Islet of Langerhans (tissue), 1 donor: ENCODE data around the gene CMTM3.
"Not testable (repeated sequence)": the region's sequence is repeated elsewhere in the genome, so short reads cannot be mapped to it uniquely, and the experiment has no call there.

Experiments
- FAIRE-seq: peaks from one replicate; lab custom pipeline; 2011; peaks lifted over from hg19 to GRCh38; lab: Jason Lieb, UNC

CMTM3 gene, protein sequence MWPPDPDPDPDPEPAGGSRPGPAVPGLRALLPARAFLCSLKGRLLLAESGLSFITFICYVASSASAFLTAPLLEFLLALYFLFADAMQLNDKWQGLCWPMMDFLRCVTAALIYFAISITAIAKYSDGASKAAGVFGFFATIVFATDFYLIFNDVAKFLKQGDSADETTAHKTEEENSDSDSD

DNA sequence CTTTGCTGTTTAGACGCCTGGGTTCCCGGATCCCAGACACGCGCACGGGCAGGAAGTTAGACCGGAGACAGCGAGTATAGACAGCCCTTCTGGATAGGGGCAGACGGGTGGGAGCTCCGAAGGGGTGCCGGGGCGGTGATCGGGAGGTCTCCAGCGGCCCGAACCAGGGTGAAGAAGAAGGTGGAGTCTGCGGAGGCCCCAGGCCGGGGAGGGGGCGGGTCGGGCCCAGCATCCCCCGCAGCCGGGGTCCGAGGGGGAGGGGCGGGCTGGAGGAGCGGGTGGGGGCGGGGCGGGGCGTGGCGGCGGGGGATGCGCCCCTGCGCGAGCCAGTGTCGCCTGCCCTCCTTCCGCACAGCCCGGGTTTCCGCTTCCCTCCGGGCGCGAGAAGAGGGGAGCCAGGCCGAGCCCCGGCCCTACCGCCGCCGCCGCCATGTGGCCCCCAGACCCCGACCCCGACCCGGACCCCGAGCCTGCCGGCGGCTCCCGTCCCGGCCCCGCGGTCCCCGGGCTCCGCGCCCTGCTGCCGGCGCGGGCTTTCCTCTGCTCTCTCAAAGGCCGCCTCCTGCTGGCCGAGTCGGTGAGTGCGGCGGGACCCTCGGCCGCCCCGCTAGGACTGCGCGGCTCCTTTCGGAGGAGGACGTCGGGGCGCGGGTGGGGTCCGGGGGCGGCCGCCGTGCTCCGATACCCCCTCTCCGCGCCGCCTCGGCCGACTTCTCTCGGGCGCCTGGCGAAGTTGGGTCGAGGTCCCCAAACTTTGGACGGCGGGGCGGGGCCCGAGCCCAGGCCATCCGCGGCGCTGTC is at the start of gene CMTM3:
TSS of gene CMTM3 (plus strand) at position 329 of the 801 bp plus-strand sequence. CDS start at position 431, 102 bp downstream.
- FAIRE-seq, result no peak

DNA sequence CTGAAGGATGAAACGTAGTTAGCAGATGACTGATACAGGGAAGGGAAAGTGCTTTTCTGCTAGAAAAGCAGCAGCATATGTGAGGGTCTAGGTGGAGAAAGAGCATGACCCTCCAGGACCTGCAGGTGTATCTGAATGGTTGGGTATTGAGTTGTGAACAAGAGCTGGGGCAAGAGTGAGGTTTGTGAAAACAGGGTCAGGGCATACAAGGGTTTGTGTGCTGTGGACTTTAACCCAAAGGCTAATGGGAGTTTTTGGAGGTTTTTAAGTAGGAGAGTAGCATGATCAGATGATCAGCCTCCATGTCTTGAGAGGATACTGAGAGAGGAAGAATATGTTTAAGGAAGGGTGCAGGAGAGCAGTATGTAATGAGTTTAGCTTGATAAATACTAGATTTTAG is 44.4 kb upstream of the CMTM3 start:
- FAIRE-seq, result no peak

DNA sequence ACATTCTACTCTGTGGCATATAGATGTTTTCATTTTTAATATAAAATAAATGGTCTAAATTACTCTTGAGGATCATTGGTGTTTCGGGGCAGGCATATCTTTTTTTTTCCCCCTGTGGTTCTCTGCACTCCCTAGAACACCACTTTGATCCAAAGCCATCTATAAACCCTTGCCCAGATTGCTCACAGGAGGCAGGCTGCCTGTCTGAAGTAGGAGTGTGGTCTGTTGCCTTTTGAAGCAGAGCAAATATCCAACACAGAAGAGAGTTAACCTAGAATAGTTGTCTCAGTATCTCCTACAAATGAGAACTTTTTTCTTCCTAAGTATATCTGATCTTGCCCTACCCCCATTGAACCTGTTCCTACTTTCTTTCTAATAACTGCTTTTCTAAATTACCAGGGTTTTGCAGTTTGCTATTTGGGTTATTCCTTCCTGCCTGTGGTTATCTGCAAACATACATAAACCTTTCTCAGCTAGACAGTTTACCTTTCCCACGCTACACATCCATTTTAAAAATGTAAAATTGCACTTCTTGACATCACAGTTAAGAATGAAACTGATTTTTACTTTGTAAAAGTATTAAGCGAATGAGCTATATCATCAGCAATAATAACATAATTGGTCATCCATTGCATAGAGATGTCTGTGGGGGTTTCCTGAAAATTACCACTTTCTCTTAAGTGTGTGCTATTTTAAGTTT is 43.0 kb upstream of the CMTM3 start:
- no peak for FAIRE-seq

DNA sequence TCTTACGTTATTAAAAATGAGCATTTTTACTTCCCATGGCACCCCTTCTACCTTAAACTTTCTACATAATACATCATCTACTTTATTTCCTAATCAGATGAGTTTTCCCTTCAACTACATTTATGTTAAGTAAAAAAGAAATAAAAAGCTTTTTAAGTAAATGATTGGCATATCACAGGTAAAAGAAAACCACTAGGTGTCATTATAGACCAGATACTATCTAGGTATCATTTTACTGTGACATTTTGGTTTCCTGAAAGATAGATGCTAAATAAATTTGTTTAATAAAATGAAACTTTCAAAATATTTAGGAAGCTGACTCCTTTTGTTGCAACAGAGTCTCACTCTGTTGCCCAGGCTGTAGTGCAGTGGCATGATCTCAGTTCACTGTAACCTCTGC is 42.1 kb upstream of the CMTM3 start:
- no peak for FAIRE-seq

DNA sequence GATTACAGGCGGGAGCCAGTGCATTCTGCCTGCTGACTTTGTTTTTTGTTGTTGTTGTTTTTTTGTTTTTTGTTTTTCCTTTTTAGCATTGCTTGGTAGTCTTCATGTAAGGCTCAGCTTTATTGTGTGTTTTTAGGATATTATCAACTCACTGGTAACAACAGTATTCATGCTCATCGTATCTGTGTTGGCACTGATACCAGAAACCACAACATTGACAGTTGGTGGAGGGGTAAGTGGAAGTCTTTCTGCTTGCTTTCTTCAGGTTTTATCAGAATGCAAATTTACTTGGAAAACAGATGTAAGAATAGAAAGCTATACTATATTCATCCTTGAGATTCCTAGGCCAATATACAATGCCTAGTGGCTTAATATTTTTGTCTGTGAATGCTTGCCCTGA is 41.5 kb upstream of the CMTM3 start:
- FAIRE-seq, result no peak

DNA sequence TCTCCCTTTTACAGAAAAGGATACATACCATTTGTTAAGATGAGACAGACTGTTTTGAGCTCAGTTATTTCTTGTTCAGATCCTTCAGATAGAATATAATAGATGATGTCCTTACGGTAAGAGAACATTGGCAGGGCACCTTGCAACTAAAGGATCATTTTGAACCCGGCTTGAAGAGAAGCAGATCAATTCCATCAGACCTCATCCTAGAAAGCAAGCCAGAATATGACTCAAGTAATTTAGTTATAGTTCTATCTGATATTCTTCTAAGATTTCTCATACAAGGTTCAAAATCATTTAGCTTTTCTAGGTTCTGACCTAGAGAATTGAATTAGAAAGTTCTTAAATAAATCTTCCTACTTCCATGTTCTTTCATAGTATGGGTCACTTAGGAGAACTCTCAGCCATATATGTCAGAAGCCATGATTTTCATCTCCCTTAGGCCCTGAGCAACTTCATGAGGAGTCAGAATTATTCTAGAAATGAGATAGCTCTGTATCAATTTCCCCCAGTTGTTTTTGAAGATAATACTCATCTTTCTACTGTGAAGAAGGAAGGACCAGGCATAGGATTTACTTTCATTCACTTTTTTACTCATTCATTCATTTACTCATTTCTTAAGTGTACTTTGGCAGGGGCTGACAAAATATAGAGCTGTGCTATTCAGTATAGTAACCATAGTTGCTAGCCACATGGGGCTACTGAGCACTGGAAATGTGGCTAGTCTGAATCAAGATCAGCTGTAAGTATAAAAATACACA is 40.8 kb upstream of the CMTM3 start:
- FAIRE-seq, result no peak

DNA sequence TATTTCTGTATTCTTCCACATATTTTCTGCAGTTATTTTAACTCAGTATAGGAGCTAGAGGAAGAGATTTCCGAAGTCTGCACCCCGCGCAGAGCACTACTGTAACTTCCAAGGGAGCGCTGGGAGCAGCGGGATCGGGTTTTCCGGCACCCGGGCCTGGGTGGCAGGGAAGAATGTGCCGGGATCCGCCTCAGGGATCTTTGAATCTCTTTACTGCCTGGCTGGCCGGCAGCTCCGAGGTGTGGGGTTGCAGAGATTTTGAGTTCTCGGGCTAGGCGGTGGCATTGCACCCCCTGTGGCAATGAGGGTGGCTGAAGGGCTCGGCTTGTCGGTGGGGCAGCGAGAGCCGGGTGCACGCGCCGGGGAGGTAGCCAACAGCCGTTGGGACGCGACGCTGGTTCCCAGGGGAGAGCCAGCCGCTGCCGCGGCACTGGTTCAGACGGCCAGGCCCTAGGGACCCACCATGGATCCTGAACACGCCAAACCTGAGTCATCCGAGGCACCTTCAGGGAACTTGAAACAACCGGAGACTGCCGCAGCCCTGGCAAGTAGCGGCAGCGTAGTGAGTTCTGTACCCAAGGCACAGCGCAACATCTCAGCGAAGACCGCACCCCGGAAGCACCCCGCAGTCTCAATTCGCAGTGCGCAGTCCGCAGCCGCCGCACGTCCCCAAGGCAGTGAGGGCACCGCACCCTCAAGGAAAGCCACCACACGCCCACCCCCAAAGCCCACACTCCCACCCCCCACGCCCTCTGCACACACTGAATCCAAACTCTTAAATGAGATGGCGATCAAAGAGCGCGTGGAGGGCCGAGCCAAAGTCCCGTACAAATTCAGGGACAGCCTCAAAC is 38.2 kb upstream of the CMTM3 start, which contains the start of gene CMTM1:
TSS of gene CMTM1 (plus strand) at position 389 of the 851 bp plus-strand sequence. CDS start at position 464, 75 bp downstream.
- no peak for FAIRE-seq

DNA sequence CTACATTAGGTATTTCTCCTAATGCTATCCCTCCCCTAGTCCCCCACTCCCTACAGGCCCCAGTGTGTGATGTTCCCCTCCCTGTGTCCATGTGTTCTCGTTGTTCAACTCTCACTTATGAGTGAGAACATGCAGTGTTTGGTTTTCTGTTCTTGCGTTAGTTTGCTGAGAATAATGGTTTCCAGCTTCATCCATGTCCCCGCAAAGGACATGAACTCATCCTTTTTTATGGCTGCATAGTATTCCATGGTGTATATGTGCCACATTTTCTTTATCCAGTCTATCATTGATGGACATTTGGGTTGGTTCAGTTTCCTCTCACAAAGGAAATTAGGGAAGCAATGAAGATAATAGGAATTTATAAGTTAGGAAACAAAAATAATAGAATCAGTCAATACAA is 37.2 kb upstream of the CMTM3 start:
- FAIRE-seq, result not testable (repeated sequence)

DNA sequence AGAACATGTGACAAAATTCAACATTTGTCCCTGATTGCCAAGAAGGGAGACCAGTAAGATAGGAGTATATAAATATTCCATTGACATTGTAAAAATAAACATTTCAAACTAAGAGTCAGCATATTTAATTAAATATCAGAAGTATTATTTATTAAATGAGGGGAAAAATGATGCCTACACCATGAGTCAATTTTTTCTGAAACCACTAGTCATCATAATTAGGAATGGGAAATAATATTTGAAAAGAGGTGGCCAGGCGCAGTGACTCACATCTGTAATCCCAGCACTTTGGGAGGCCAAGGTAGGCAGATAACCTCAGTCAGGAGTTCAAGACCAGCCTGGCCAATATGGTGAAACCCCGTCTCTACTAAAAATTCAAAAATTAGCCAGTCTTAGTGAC is 36.1 kb upstream of the CMTM3 start:
- no peak for FAIRE-seq

DNA sequence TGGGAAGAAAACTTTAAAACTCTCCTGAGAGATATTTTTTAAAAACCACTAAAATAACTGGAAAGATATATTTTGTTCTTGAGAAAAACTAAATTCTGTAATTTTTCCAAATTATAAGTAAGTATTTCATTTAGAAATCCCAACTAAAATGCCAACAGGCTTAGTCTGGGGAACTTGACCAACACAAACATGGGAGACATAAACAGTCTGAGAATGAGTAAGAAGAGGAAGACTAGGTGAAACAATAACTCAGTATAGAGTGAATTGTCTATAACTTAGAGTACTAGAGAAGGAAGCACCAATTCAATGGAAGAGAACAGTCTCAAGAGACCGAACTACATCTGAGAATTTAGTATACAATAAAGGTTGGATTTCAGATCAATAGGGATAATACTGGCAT is 35.4 kb upstream of the CMTM3 start:
- no peak for FAIRE-seq

DNA sequence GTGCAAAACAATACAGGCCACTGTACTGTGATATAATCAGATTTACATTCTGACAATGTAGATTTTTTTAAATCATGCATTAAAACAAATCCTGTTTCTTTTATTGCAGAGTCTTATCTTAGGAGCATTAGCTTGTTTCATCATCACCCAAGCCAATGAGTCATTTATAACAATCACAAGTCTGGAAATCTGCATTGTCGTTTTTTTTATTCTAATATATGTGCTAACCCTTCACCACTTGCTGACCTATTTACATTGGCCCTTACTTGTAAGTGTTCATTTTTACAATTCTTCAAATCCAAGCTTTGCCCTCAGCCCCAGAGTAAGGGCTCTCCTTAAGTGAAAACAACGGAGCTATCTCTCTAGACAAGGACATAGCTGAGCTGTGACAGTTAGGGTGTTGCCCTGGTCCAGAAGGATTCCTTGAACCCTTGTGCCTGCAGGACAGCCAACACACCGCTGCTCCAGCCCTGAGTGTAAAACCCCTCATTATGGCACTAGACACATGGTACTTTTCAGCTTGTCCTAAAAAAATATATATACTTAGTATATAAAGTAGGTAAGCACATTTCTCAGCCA is 34.6 kb upstream of the CMTM3 start:
- peak; percentile 55 for FAIRE-seq

DNA sequence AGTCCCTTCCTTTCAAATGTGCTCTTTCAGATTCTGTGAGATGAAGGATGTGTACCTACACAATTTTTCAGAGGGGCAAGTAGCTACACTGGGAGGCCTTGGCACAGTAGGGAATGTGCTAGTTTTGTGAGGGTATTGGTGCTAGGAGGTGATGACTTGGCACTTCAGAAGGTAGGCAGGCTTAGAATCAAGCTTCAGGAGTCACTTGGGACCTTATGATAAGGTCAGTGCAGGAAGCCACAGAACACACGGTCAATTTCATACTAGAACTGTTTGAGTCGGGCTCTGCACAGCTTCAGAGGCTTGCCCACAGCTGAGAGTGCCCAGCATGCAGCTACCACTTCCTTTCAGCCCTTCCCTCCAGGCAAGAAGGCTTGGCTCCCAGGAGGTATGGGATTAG is 32.1 kb upstream of the CMTM3 start:
- no peak for FAIRE-seq

DNA sequence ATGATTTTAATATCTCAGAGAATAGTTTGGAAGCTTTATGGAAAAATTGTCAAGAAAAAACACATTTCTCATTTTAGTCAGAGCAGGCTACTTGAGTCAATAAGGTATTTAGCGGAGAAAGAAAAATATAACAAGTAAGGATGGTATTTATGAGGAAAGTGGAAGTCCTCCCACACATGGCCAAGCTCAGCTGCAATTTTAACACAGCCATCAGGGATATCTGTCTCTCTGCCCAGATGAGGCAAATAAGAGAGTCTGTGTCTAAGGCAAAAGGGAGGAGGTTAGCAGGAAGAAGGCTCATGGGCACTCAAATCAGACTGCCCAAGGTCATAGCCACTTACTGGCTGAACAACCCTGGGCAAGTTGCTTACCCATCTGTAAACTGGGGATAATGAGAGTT is 30.4 kb upstream of the CMTM3 start:
- no peak for FAIRE-seq

DNA sequence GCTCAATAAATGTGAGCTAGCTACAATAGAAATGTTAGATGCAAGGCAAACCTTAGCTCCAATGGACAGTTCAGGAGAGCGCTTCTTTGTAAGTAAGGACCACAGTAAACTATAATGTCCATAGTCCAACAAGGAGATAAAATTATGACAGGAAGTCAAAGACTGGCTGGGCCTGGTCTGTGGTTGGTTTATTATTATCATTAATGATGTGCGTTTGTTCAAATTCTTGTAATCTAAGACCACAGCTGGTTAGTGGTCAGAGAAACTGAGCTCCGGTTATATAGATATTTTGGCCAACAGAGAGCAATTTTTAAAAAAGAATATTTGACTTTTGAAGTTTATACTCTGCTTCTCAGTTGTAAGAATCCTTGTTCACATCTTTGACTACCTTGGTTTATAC is 30.0 kb upstream of the CMTM3 start:
- no peak for FAIRE-seq

DNA sequence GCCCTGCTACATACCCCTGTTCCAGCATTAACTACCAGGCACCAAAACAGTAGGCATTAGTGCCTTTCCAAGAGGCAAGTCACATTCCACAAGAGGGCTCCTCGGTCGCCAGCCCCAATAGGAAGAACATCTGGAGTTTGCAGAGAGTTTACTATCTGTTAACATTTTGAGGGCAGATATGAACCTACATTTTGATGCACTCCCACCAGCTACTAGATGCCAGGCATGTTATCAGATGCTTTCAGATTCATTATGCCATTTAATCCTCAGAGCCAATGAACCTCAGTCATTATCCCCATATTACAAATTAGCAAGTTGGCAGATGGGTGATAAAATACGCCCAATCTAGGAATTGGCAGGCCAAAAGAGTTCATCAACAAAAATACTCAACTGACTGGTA is 29.4 kb upstream of the CMTM3 start:
- no peak for FAIRE-seq

DNA sequence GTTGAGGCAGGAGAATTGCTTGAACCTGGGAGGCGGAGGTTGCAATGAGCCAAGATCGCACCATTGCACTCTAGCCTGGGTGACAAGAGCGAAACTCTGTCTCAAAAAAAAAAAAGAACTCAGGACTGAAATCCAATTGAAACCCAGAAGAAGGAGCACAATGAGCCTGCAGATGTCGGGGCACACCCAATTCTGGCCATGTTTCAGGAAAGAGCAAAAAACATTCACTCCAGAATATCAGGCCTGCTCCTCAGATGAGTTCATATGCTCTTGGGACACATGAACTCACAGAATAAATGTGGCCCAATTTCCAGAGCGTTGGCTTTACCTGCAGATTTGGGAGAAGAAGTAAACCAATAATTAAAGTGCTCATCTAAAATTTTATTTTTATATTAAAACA is 28.2 kb upstream of the CMTM3 start:
- FAIRE-seq, result no peak

DNA sequence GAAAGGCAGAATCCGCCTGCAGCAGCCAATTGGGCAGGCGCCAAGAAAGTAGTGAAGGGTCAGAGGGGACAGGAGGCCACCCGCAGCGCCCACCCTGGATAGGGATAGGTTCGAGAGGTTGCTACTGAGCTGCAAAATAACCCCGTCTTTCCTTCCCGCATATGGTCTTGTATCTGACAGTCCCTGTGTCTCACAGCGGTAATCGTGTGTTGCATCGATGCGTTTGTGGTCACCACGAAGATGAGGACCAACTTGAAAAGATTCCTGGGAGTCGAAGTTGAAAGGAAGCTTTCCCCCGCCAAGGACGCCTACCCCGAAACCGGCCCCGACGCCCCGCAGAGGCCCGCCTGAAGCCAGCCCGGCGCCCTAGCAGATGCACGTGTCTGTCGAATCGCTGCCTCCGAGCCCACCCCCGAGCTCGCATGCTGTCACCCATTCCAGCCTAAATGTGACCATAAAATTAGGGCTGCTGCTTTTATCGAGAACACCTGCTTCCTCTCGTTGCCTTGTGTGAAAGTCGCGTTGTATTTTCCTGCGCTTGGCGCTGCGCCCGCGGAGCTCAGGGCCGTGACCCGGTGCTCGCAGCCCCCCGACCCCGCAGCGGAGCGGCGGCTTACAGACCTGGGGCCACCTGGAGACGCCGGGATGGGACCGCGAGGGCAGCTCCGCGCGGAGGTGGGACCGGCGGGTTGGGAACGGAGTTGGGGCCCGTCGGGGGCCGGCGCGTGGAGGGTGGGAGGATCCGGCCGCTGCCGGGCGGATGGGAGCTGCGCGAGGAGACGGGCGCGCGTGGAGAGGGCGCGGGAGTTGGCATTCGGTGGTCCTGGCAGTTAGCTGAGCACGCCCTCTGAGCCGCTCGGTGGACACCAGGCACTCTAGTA is 25.6 kb upstream of the CMTM3 start, which contains the start of gene CMTM2:
TSS of gene CMTM2 (plus strand) at position 813 of the 881 bp plus-strand sequence. CDS start 145 bp downstream, outside the sequence.
- no peak for FAIRE-seq

DNA sequence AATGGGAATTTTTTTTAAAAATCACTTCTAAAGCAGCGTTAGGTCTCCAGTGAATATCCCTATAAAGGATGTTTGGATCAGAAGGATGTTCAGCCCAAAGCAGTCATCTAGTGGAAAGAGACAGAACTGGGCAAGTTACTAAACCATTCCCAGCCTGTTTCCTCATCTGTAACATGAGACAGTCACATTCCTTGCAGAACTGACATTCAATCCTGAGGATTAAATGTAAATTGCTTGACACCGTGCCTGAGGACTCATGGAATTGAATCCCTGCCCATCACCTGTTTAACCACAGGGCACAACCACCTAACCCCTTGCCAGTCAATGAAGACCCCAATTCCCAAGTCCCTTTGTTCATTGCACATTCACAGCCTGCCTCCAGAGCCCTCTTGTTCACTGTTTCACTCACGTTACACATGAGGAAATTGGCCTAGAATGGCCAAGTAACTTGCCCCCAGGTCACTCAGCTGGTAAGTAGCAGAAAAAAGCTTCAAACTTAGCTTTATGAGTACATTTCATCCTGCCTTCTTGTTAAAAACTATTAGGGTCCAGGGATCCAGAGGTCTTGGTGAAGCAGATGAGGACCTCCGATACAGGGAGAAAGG is 23.8 kb upstream of the CMTM3 start:
- no peak for FAIRE-seq

DNA sequence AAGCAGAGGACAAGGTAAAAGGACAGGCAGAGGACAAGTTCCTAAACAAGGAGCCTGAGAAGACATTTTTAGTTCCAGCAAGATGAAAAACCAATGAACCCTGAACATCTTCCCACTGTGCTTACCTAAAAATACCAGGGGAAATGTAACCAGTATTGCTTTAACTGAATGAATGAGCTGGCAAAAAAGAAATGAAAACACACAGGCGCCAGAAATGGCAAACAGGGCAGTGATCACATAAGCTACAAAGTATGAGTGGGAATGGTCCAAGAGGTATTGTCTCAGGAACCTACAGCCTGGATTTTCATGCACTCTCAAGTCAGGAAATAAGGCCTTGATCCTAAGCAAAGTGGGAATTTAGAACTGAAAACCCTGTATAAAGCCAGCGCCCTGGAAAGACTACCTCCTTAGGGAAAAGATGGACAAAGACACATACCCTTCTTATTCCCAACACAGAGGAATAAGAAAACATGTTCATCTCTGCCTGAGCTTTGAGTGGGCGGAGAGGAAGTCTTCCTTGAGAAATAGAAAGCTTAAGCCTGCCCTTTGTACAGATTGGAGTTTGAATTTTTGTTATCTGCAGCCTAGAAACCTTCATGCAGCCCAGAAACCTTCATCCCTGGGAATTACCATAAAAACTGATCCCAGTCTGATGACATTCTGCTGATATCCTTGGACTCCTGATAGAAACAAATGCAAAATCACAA is 23.1 kb upstream of the CMTM3 start:
- FAIRE-seq, result no peak
